ENCODE data around the gene MR1. TPM values are rescaled to one million over a fixed set of nuclear protein-coding genes. Genes with fewer than 3 reads are reported as not detected.

The MR1 gene
- total and polyA plus RNA-seq, 9 of the 15 experiments (the other 6 are each of a cell fraction or from before 2014, with no cell fraction given) = 9.7 to 21.7 (median 15.6) TPM

GRCh38 chr1:181033799-181034451, at the start of gene MR1 (continued):
- TF ChIP-seq THAP7 (CRISPR knock-in tag; IDR thresholded peaks at IDR 0.05) (no peak), ZKSCAN1 (IDR thresholded peaks at IDR 0.05; ENCODE audit: low read depth, low read length) (no peak), ASH1L (IDR thresholded peaks at IDR 0.05; ENCODE audit: borderline replicate concordance, low read depth, partially characterized antibody) (no peak), RFX7 (CRISPR knock-in tag; IDR thresholded peaks at IDR 0.05) (no peak), CBX1 (IDR thresholded peaks at IDR 0.05; ENCODE audit: low read depth) (no peak), CSDE1 (IDR thresholded peaks at IDR 0.05) (no peak; a peak in 1 of 4 replicates), ZNF217 (CRISPR knock-in tag; IDR thresholded peaks at IDR 0.05) (no peak), TEAD2 (tag; IDR thresholded peaks at IDR 0.05) (no peak), ZNF764 (CRISPR knock-in tag; IDR thresholded peaks at IDR 0.05; ENCODE audit: low read depth) (no peak), SIRT6 (IDR thresholded peaks at IDR 0.05; ENCODE audit: low read depth, low read length) (no peak), EP400 (IDR thresholded peaks at IDR 0.05) (peak; percentile 66), PHTF2 (CRISPR knock-in tag; IDR thresholded peaks at IDR 0.05) (no peak), NFE2L1 (tag; IDR thresholded peaks at IDR 0.05; ENCODE audit: borderline replicate concordance, low read depth) (no peak), STAG1 (CRISPR knock-in tag; IDR thresholded peaks at IDR 0.05; ENCODE audit: borderline replicate concordance) (no peak), NCOR1 (IDR thresholded peaks at IDR 0.05) (no peak), XRCC4 (IDR thresholded peaks at IDR 0.05; ENCODE audit: extremely low read depth, insufficient read depth, insufficient read length) (no peak), IFI16 (CRISPR knock-in tag; IDR thresholded peaks at IDR 0.05) (no peak), ZNF146 (CRISPR knock-in tag; IDR thresholded peaks at IDR 0.05; ENCODE audit: unreplicated experiment) (no peak), SAFB2 (IDR thresholded peaks at IDR 0.05; ENCODE audit: borderline replicate concordance, low read depth, low read length, severe bottlenecking) (no peak), ZNF551 (CRISPR knock-in tag; IDR thresholded peaks at IDR 0.05) (no peak), NUFIP1 (IDR thresholded peaks at IDR 0.05; ENCODE audit: partially characterized antibody) (no peak), ZC3H11A (IDR thresholded peaks at IDR 0.05; ENCODE audit: low read depth, low read length) (no peak), SAP30 (IDR thresholded peaks at IDR 0.05; ENCODE audit: borderline replicate concordance, insufficient read depth, low read depth, low read length, poor library complexity, severe bottlenecking) (peak; percentile 54), LARP7 (IDR thresholded peaks at IDR 0.05) (no peak), NCOA1 (IDR thresholded peaks at IDR 0.05; ENCODE audit: low read depth) (peak; percentile 44; the same call in 1 of the 2 replicates), ZC3H8 (IDR thresholded peaks at IDR 0.05) (no peak), DPF2 (IDR thresholded peaks at IDR 0.05) (no peak), SIX5 (IDR thresholded peaks at IDR 0.05; ENCODE audit: borderline replicate concordance in 1 of 2, insufficient read depth in 1 of 2, low read depth in 1 of 2, low read length in 2 of 2) (no peak), FOXA3 (CRISPR knock-in tag; conservative IDR thresholded peaks at IDR 0.05 in 1 of 2, IDR thresholded peaks at IDR 0.05 in 1 of 2) (0 out of 4 replicates have a peak, but pooled peaks of 1 of the 2 experiments have one; percentile 12), ZNF785 (CRISPR knock-in tag; IDR thresholded peaks at IDR 0.05) (no peak), ZNF561 (CRISPR knock-in tag; conservative IDR thresholded peaks at IDR 0.05) (no peak)
- TF ChIP-seq, protein P1, sequence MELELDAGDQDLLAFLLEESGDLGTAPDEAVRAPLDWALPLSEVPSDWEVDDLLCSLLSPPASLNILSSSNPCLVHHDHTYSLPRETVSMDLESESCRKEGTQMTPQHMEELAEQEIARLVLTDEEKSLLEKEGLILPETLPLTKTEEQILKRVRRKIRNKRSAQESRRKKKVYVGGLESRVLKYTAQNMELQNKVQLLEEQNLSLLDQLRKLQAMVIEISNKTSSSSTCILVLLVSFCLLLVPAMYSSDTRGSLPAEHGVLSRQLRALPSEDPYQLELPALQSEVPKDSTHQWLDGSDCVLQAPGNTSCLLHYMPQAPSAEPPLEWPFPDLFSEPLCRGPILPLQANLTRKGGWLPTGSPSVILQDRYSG (tag; conservative IDR thresholded peaks at IDR 0.05; ENCODE audit: low read depth) = no peak
